Mesothelial cell of epicardium (in vitro differentiated cells): ENCODE results near the gene DOP1B. TPM values are rescaled to one million over a fixed set of nuclear protein-coding genes. Genes with fewer than 3 reads are reported as not detected.
A peak's percentile ranks its signal among the peaks of the same experiment; 100 is the strongest.

Experiments used
- DNase-seq, 2 experiments: peaks; one replicate each; pipeline ENCODE4 v3.0.0; 2021; ENCODE audit warnings: low spot score in 2 of 2; ENCODE audit not compliant: unreplicated experiment in 2 of 2
- H3K27ac Mint-ChIP-seq: 2 replicates; pipeline ENCODE4 v1.8.0; 2021; ENCODE audit warnings: mixed read lengths
- H3K27me3 Mint-ChIP-seq: 2 replicates; pipeline ENCODE4 v1.8.0; 2021; ENCODE audit warnings: low read depth, mixed read lengths
- H3K36me3 Mint-ChIP-seq: 2 replicates; pipeline ENCODE4 v1.8.0; 2021; ENCODE audit warnings: mixed read lengths
- H3K4me1 Mint-ChIP-seq: 2 replicates; pipeline ENCODE4 v1.8.0; 2021; ENCODE audit warnings: mixed read lengths
- H3K4me3 Mint-ChIP-seq: 2 replicates; pipeline ENCODE4 v1.8.0; 2021; ENCODE audit warnings: mild to moderate bottlenecking, moderate library complexity, mixed read lengths
- H3K9me3 Mint-ChIP-seq: 2 replicates; pipeline ENCODE4 v1.8.0; 2021; ENCODE audit warnings: mixed read lengths
- total RNA-seq: library from RNA; stranded (reverse); gene quantifications from 3 replicates; pipeline ENCODE4 v1.2.1, GENCODE V29; 2021
- TF ChIP-seq, protein P1 (sequence below): fragments of 200-600 bp; sonication (generic); IDR thresholded peaks from one replicate; pipeline ENCODE4 v1.5.0; 2021; ENCODE audit warnings: antibody characterized with exemption; ENCODE audit not compliant: unreplicated experiment

The DOP1B gene
- total RNA-seq, 1 donor from 2014 or later: 12.3 TPM

DNA sequence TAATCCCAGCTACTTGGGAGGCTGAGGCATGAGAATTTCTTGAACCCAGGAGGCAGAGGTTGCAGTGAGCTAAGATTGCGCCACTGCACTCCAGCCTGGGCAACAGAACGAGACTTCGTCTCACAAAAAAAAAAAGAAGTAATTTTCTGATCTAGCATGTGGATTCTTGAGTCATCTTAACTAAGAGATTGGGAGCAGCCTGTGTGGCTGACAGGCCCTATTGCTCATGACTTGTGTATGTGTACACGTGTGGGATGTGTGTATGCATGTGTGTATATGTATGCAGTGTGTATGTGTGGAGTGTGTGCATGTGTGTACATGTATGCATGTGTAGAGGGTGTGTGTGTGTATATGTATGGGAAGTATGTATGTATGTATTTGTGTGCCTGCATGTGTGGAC, 29.5 kb downstream of the DOP1B start:
- DNase-seq: no peak
- peaks cover under 1% of the 10 kb centered on the region for H3K9me3 Mint-ChIP-seq

DNA sequence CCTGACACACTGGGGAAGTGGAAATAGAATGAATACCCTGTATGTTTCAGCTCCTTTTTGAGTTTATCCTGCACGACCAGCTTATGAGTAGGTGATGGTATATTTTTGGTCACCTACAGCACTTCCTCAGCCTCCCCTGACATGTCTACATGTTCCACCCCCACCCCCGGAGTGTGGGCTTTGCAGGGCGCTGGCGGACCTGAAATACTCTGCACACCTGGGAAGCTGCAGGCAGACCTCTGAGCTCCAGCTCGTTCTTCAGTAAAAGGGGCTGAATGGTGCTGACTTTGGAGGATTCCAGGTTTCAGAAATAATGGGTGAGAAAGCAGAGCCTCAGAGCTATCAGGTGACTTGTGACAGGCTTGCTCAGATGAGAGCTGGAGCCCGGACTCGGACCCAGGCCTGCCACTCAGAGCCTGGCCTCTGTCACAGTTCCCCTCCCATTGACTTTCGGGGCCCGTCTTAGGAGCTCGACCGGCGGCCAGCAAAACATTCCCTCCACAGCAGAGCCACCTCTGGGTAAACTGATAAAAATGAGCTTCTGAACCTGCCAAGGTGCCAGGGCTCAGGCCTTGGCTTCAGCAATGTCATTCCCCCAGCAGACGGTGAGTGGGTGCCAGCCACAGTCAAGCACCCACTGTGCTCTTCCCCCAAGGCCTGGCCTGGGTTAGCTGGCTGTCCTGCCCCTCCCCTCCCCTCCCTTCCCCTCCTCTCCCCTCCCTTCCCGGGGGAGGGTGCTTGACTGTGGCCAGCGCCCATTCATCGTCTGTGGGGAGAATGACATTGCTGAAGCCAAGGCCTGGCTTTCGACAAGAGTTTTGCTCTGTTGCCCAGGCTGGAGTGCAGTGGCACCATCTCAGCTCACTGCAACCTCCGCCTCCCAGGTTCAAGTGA, 30.1 kb downstream of the DOP1B start:
- Mint-ChIP-seq H3K27ac (no peak overlapping the region), H3K9me3 (no peaks in the 10 kb centered on the region), H3K27me3 (no peaks in the 10 kb centered on the region), H3K4me3 (no peak overlapping the region), H3K4me1 (peaks cover 12% of the 10 kb centered on the region), H3K36me3 (no peaks in the 10 kb centered on the region)
- DNase-seq: no peak
- TF ChIP-seq, protein P1, sequence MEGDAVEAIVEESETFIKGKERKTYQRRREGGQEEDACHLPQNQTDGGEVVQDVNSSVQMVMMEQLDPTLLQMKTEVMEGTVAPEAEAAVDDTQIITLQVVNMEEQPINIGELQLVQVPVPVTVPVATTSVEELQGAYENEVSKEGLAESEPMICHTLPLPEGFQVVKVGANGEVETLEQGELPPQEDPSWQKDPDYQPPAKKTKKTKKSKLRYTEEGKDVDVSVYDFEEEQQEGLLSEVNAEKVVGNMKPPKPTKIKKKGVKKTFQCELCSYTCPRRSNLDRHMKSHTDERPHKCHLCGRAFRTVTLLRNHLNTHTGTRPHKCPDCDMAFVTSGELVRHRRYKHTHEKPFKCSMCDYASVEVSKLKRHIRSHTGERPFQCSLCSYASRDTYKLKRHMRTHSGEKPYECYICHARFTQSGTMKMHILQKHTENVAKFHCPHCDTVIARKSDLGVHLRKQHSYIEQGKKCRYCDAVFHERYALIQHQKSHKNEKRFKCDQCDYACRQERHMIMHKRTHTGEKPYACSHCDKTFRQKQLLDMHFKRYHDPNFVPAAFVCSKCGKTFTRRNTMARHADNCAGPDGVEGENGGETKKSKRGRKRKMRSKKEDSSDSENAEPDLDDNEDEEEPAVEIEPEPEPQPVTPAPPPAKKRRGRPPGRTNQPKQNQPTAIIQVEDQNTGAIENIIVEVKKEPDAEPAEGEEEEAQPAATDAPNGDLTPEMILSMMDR: no peak

More for the DNA sequence above, 29.5 kb downstream of the DOP1B start:
- Mint-ChIP-seq H3K27me3 (no peaks in the 10 kb centered on the region), H3K27ac (no peak overlapping the region), H3K4me1 (peaks cover 12% of the 10 kb centered on the region), H3K4me3 (no peak overlapping the region), H3K36me3 (peaks cover under 1% of the 10 kb centered on the region)
- TF ChIP-seq, protein P1: no peak

DNA sequence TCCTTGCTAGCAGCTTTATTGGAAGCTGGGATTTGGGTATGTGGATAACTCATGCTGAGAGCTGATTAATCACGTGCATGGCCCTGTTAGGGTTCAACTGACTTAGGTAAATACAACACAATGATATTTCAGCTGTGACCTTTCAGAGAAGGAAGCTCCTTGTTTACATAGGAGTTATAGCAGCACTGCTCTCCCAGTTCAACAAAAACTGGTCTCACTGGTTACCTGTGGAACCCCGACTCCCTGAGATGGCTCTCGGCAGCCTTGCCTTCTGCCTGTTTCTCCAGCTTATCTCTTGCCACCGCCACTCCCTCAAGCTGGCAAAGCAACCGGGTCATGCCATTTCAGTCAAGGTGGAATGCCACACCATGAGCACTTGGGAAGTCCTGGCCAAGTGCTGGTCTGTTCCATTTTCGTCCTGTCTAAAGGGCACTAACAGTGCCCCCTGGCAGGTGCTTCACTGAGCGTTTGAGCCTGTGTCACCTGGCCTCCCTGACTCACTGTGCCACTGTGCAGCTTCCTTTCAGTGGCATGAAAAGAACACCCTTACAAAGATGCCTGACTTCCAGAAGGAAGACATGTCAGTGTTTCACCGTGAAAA, 31.6 kb downstream of the DOP1B start:
- H3K4me3 Mint-ChIP-seq: no peak overlapping the region
- no peaks in the 10 kb centered on the region for H3K27me3 Mint-ChIP-seq
- no peak for DNase-seq
- TF ChIP-seq, protein P1: no peak
- H3K4me1 Mint-ChIP-seq: peaks cover 15% of the 10 kb centered on the region
- peak overlapping the region; percentile 18 for H3K27ac Mint-ChIP-seq
- no peaks in the 10 kb centered on the region for H3K36me3 Mint-ChIP-seq
- H3K9me3 Mint-ChIP-seq: no peaks in the 10 kb centered on the region

DNA sequence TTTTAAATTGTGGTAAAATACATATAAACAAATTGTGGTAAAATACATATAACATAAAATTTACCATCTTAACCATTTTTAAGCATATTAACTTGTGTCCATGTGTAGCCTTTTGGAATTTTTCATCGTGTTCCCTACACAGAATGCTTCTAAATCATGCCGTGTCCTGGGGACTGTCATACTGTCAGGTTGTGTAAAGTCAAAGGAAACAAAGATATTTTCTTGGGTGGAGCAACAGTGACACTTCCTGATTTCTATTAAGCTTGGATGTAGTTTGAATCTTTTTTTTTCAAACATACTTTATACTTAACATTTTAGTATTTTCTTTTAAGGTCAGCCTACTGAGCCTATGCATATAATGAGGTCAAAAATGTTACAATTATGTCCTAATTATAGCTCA, 32.3 kb downstream of the DOP1B start:
- H3K4me3 Mint-ChIP-seq: no peak overlapping the region
- H3K9me3 Mint-ChIP-seq: no peaks in the 10 kb centered on the region
- H3K4me1 Mint-ChIP-seq: peaks cover 22% of the 10 kb centered on the region
- no peak for DNase-seq
- TF ChIP-seq, protein P1: no peak
- no peak overlapping the region for H3K27ac Mint-ChIP-seq
- H3K36me3 Mint-ChIP-seq: no peaks in the 10 kb centered on the region
- no peaks in the 10 kb centered on the region for H3K27me3 Mint-ChIP-seq

DNA sequence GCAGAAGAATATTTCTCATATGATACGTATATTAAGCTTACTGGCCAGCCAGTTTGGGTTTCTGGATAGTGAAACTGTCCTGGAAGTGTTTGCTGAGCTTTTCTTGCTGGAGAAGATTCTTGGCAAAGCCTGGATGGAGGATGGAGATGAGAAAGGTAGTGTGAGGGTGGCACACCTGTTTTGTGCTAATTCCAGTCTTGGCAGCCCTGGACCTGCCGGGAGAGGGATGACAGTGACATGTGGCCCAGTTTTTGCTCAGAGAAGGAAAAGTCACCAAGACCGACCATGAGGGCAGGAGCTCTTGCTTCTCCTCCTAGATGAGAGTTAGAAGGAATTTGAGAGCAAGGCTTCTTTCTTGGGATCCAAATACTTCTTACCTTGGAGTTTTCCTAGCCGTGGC, 34.1 kb downstream of the DOP1B start:
- Mint-ChIP-seq H3K36me3 (no peaks in the 10 kb centered on the region), H3K27ac (no peak overlapping the region), H3K4me3 (no peak overlapping the region), H3K4me1 (peaks cover 26% of the 10 kb centered on the region), H3K27me3 (no peaks in the 10 kb centered on the region), H3K9me3 (no peaks in the 10 kb centered on the region)
- TF ChIP-seq, protein P1: no peak
- DNase-seq: no peak
